HEK293 (cell line): Measurements from ENCODE around the gene IARS2.

Experiments
- GLI2 ChIP-seq: fragments of 450-650 bp; formaldehyde crosslinking; IDR thresholded peaks from 2 replicates; pipeline ENCODE4; 2017; ENCODE audit warnings: missing biosample characterization, missing genetic modification characterization, low read depth, borderline replicate concordance
- SETDB1 ChIP-seq: IDR thresholded peaks from one replicate; pipeline ENCODE4 v1.6.1; 2017; ENCODE audit warnings: mild to moderate bottlenecking, low read length, moderate library complexity, mixed read lengths; ENCODE audit not compliant: insufficient read length
- SP2 ChIP-seq: fragments of 450-650 bp; formaldehyde crosslinking; IDR thresholded peaks from 2 replicates; pipeline ENCODE4 v1.5.1; 2016; ENCODE audit warnings: missing biosample characterization, missing genetic modification characterization
- YY1 ChIP-seq: fragments of 450-650 bp; formaldehyde crosslinking; IDR thresholded peaks from 2 replicates; pipeline ENCODE4 v1.5.1; 2018; ENCODE audit warnings: missing biosample characterization, missing genetic modification characterization
- ZNF133 ChIP-seq: fragments of 450-650 bp; formaldehyde crosslinking; IDR thresholded peaks from 2 replicates; pipeline ENCODE4 v1.5.1; 2016; ENCODE audit warnings: missing biosample characterization, missing genetic modification characterization
- ZNF138 ChIP-seq: fragments of 450-650 bp; formaldehyde crosslinking; IDR thresholded peaks from 2 replicates; pipeline ENCODE4 v1.5.1; 2016; ENCODE audit warnings: missing biosample characterization, missing genetic modification characterization, borderline replicate concordance
- ZNF335 ChIP-seq: fragments of 450-650 bp; formaldehyde crosslinking; conservative IDR thresholded peaks from 2 replicates; pipeline ENCODE4 v1.5.1; 2016; ENCODE audit warnings: missing biosample characterization, missing genetic modification characterization
- ZNF423 ChIP-seq: fragments of 450-650 bp; formaldehyde crosslinking; IDR thresholded peaks from 2 replicates; pipeline ENCODE4 v1.5.1; 2016; ENCODE audit warnings: missing biosample characterization, missing genetic modification characterization
- ZNF610 ChIP-seq: fragments of 450-650 bp; formaldehyde crosslinking; IDR thresholded peaks from 2 replicates; pipeline ENCODE4 v1.5.1; 2016; ENCODE audit warnings: missing biosample characterization, missing genetic modification characterization, borderline replicate concordance
- ZNF624 ChIP-seq: fragments of 450-650 bp; formaldehyde crosslinking; IDR thresholded peaks from 2 replicates; pipeline ENCODE4 v1.5.1; 2017; ENCODE audit warnings: missing biosample characterization, missing genetic modification characterization
- ZNF660 ChIP-seq: fragments of 450-650 bp; IDR thresholded peaks from 2 replicates; pipeline ENCODE4 v1.5.1; 2018; ENCODE audit warnings: missing biosample characterization, mild to moderate bottlenecking, missing genetic modification characterization
- ZNF747 ChIP-seq: fragments of 450-650 bp; formaldehyde crosslinking; IDR thresholded peaks from 2 replicates; pipeline ENCODE4 v1.5.1; 2016; ENCODE audit warnings: missing biosample characterization, missing genetic modification characterization
- ZSCAN23 ChIP-seq: fragments of 450-650 bp; formaldehyde crosslinking; IDR thresholded peaks from 2 replicates; pipeline ENCODE4 v1.5.1; 2016; ENCODE audit warnings: missing biosample characterization, missing genetic modification characterization
- TF ChIP-seq, protein P1 (sequence below): fragments of 450-650 bp; formaldehyde crosslinking; IDR thresholded peaks from 2 replicates; pipeline ENCODE4 v1.5.1; 2016; ENCODE audit warnings: missing biosample characterization, missing genetic modification characterization, borderline replicate concordance
- TF ChIP-seq, protein P2 (sequence below): fragments of 450-650 bp; formaldehyde crosslinking; conservative IDR thresholded peaks from 2 replicates; pipeline ENCODE4 v1.5.1; 2016; ENCODE audit warnings: low read depth, missing biosample characterization, missing genetic modification characterization
- TF ChIP-seq, protein P3 (sequence below): fragments of 450-650 bp; formaldehyde crosslinking; IDR thresholded peaks from 2 replicates; pipeline ENCODE4 v1.5.1; 2016; ENCODE audit warnings: missing biosample characterization, missing genetic modification characterization
- TF ChIP-seq, protein P4 (sequence below): fragments of 450-650 bp; formaldehyde crosslinking; conservative IDR thresholded peaks from 2 replicates; pipeline ENCODE4 v1.5.1; 2016; ENCODE audit warnings: low read depth, missing biosample characterization, missing genetic modification characterization
- TF ChIP-seq, protein P5 (sequence below): fragments of 450-650 bp; formaldehyde crosslinking; IDR thresholded peaks from 2 replicates; pipeline ENCODE4 v1.5.1; 2016; ENCODE audit warnings: missing biosample characterization, missing genetic modification characterization

Gene IARS2

DNA sequence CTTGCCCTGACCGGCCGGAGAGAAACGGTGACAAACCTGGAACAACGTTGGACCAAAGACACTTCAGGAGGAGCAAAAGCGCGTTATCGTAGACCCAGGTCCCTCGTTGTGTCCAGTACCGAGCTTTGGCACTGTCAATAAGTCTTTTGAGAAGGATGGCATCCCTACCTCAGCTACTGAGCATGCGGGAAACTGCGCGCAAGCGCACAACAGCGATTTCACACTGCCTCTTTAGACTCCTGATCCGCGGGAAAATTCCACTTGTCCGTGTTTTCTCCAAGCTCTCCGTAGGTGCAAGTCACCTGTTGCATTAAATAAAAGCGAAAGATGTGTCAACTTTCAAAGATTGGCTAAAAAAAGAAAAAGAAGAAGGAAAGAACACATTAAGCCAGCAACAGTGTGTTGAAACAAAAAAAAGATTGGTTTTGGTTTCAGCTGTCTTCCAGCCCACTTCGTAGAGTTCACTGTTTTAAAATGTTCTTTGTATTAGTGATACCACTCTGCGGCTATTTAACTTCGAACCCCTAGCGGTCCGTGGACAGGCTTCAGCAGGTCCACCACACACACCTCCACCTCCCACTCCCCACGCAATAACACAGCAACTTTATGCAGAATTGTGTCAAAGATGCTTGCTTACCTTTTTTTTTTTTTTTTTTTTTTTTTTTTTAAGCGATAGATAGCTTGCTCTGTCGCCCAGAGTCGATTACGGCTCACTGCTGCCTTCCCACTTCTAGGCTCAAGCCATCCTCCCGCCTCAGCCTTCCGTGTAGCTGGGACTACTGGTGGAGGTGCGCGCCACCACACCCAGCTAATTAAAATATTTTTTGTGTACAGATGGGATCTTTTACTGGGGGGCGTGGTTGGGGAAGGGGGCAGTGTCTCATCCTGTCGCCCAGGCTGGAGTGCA is 4.0 kb upstream of the IARS2 start, which contains the start of gene BPNT1 (continued):
- TF ChIP-seq, protein P1, sequence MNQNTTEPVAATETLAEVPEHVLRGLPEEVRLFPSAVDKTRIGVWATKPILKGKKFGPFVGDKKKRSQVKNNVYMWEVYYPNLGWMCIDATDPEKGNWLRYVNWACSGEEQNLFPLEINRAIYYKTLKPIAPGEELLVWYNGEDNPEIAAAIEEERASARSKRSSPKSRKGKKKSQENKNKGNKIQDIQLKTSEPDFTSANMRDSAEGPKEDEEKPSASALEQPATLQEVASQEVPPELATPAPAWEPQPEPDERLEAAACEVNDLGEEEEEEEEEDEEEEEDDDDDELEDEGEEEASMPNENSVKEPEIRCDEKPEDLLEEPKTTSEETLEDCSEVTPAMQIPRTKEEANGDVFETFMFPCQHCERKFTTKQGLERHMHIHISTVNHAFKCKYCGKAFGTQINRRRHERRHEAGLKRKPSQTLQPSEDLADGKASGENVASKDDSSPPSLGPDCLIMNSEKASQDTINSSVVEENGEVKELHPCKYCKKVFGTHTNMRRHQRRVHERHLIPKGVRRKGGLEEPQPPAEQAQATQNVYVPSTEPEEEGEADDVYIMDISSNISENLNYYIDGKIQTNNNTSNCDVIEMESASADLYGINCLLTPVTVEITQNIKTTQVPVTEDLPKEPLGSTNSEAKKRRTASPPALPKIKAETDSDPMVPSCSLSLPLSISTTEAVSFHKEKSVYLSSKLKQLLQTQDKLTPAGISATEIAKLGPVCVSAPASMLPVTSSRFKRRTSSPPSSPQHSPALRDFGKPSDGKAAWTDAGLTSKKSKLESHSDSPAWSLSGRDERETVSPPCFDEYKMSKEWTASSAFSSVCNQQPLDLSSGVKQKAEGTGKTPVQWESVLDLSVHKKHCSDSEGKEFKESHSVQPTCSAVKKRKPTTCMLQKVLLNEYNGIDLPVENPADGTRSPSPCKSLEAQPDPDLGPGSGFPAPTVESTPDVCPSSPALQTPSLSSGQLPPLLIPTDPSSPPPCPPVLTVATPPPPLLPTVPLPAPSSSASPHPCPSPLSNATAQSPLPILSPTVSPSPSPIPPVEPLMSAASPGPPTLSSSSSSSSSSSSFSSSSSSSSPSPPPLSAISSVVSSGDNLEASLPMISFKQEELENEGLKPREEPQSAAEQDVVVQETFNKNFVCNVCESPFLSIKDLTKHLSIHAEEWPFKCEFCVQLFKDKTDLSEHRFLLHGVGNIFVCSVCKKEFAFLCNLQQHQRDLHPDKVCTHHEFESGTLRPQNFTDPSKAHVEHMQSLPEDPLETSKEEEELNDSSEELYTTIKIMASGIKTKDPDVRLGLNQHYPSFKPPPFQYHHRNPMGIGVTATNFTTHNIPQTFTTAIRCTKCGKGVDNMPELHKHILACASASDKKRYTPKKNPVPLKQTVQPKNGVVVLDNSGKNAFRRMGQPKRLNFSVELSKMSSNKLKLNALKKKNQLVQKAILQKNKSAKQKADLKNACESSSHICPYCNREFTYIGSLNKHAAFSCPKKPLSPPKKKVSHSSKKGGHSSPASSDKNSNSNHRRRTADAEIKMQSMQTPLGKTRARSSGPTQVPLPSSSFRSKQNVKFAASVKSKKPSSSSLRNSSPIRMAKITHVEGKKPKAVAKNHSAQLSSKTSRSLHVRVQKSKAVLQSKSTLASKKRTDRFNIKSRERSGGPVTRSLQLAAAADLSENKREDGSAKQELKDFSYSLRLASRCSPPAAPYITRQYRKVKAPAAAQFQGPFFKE (tag by site-specific recombination), result no peak
- TF ChIP-seq ZNF335 (tag by site-specific recombination), result peak; percentile 90
- no peak for TF ChIP-seq ZNF624 (tag by site-specific recombination)
- peak; percentile 93 for TF ChIP-seq ZNF660 (tag by site-specific recombination)
- TF ChIP-seq GLI2 (tag by site-specific recombination), result no peak
- TF ChIP-seq, protein P2, sequence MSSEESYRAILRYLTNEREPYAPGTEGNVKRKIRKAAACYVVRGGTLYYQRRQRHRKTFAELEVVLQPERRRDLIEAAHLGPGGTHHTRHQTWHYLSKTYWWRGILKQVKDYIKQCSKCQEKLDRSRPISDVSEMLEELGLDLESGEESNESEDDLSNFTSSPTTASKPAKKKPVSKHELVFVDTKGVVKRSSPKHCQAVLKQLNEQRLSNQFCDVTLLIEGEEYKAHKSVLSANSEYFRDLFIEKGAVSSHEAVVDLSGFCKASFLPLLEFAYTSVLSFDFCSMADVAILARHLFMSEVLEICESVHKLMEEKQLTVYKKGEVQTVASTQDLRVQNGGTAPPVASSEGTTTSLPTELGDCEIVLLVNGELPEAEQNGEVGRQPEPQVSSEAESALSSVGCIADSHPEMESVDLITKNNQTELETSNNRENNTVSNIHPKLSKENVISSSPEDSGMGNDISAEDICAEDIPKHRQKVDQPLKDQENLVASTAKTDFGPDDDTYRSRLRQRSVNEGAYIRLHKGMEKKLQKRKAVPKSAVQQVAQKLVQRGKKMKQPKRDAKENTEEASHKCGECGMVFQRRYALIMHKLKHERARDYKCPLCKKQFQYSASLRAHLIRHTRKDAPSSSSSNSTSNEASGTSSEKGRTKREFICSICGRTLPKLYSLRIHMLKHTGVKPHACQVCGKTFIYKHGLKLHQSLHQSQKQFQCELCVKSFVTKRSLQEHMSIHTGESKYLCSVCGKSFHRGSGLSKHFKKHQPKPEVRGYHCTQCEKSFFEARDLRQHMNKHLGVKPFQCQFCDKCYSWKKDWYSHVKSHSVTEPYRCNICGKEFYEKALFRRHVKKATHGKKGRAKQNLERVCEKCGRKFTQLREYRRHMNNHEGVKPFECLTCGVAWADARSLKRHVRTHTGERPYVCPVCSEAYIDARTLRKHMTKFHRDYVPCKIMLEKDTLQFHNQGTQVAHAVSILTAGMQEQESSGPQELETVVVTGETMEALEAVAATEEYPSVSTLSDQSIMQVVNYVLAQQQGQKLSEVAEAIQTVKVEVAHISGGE, result peak; percentile 36; the same call in 1 of the 2 replicates
- peak; percentile 46 for TF ChIP-seq SP2
- TF ChIP-seq, protein P3, sequence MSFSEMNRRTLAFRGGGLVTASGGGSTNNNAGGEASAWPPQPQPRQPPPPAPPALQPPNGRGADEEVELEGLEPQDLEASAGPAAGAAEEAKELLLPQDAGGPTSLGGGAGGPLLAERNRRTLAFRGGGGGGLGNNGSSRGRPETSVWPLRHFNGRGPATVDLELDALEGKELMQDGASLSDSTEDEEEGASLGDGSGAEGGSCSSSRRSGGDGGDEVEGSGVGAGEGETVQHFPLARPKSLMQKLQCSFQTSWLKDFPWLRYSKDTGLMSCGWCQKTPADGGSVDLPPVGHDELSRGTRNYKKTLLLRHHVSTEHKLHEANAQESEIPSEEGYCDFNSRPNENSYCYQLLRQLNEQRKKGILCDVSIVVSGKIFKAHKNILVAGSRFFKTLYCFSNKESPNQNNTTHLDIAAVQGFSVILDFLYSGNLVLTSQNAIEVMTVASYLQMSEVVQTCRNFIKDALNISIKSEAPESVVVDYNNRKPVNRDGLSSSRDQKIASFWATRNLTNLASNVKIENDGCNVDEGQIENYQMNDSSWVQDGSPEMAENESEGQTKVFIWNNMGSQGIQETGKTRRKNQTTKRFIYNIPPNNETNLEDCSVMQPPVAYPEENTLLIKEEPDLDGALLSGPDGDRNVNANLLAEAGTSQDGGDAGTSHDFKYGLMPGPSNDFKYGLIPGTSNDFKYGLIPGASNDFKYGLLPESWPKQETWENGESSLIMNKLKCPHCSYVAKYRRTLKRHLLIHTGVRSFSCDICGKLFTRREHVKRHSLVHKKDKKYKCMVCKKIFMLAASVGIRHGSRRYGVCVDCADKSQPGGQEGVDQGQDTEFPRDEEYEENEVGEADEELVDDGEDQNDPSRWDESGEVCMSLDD (tag by site-specific recombination), result no peak
- TF ChIP-seq ZNF610 (tag by site-specific recombination), result no peak
- TF ChIP-seq ZNF138 (tag by site-specific recombination), result no peak
- TF ChIP-seq ZNF747 (tag by site-specific recombination), result no peak
- TF ChIP-seq SETDB1, result no peak
- no peak for TF ChIP-seq ZNF423 (tag by site-specific recombination)
- TF ChIP-seq, protein P4, sequence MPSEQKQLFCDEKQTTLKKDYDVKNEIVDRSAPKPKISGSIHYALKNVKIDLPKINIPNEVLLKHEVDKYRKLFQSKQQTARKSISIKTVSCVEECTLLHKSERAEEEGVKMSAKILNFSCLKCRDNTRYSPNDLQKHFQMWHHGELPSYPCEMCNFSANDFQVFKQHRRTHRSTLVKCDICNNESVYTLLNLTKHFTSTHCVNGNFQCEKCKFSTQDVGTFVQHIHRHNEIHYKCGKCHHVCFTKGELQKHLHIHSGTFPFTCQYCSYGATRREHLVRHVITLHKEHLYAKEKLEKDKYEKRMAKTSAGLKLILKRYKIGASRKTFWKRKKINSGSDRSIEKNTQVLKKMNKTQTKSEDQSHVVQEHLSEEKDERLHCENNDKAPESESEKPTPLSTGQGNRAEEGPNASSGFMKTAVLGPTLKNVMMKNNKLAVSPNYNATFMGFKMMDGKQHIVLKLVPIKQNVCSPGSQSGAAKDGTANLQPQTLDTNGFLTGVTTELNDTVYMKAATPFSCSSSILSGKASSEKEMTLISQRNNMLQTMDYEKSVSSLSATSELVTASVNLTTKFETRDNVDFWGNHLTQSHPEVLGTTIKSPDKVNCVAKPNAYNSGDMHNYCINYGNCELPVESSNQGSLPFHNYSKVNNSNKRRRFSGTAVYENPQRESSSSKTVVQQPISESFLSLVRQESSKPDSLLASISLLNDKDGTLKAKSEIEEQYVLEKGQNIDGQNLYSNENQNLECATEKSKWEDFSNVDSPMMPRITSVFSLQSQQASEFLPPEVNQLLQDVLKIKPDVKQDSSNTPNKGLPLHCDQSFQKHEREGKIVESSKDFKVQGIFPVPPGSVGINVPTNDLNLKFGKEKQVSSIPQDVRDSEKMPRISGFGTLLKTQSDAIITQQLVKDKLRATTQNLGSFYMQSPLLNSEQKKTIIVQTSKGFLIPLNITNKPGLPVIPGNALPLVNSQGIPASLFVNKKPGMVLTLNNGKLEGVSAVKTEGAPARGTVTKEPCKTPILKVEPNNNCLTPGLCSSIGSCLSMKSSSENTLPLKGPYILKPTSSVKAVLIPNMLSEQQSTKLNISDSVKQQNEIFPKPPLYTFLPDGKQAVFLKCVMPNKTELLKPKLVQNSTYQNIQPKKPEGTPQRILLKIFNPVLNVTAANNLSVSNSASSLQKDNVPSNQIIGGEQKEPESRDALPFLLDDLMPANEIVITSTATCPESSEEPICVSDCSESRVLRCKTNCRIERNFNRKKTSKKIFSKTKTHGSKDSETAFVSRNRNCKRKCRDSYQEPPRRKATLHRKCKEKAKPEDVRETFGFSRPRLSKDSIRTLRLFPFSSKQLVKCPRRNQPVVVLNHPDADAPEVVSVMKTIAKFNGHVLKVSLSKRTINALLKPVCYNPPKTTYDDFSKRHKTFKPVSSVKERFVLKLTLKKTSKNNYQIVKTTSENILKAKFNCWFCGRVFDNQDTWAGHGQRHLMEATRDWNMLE (tag by site-specific recombination), result no peak
- TF ChIP-seq ZNF133 (tag by site-specific recombination), result no peak
- TF ChIP-seq, protein P5, sequence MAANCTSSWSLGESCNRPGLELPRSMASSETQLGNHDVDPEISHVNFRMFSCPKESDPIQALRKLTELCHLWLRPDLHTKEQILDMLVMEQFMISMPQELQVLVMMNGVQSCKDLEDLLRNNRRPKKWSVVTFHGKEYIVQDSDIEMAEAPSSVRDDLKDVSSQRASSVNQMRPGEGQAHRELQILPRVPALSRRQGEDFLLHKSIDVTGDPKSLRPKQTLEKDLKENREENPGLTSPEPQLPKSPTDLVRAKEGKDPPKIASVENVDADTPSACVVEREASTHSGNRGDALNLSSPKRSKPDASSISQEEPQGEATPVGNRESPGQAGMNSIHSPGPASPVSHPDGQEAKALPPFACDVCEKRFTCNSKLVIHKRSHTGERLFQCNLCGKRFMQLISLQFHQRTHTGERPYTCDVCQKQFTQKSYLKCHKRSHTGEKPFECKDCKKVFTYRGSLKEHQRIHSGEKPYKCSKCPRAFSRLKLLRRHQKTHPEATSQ (tag by site-specific recombination), result no peak
- TF ChIP-seq ZSCAN23 (tag by site-specific recombination), result no peak
- no peak for TF ChIP-seq YY1 (tag by site-specific recombination)
